LHCN-M2 (cell line): Measurements from ENCODE around the gene FBXW4. TPM values are rescaled to one million over a fixed set of nuclear protein-coding genes. Genes with fewer than 3 reads are reported as not detected.

Experiments used
- DNase-seq: peaks from one replicate; pipeline ENCODE4 v3.0.0-alpha.2; 2012; ENCODE audit warnings: low read depth
- total RNA-seq: library from RNA; depleted of rRNA; stranded (reverse); fragments of >200 nt; gene quantifications from 2 replicates; pipeline ENCODE4 v1.2.3, GENCODE V29; 2014; rRNA removed

Gene FBXW4
- total RNA-seq, 1 experiment from 2014 or later: 15.5 TPM

DNA sequence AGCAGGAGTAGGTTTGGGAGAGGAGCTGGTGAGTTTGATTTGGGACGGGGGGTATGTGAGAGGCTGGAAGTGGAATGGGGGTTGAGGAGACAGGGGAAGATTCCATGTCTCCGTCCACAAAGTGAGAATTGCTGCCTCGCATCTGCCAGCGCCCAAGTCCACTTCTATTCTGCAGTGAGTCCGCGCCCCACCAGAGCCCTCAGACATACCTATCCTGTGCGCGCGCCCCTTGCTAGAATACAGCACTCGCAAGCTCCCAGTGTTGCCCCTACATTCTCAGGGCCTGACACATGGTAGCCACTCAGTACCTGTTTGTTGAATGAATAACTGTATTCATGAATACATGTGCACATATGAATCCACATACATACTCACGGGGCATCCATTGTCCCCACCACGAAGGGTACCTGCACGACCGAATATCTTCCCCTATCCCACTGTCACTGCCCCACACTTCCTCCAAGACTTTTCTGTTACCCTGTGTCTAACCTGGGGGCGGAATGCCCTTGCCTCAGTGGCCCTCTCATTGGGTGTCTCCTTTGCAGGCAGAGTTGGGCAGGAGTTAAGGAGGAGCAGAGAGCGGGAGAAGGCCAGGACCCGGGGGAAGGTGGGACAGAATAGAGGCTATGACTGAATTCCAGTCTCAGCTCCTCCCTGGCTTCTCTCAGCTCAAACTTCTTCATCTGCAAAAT lies 126.8 kb downstream of the FBXW4 start:
- DNase-seq: no peak

DNA sequence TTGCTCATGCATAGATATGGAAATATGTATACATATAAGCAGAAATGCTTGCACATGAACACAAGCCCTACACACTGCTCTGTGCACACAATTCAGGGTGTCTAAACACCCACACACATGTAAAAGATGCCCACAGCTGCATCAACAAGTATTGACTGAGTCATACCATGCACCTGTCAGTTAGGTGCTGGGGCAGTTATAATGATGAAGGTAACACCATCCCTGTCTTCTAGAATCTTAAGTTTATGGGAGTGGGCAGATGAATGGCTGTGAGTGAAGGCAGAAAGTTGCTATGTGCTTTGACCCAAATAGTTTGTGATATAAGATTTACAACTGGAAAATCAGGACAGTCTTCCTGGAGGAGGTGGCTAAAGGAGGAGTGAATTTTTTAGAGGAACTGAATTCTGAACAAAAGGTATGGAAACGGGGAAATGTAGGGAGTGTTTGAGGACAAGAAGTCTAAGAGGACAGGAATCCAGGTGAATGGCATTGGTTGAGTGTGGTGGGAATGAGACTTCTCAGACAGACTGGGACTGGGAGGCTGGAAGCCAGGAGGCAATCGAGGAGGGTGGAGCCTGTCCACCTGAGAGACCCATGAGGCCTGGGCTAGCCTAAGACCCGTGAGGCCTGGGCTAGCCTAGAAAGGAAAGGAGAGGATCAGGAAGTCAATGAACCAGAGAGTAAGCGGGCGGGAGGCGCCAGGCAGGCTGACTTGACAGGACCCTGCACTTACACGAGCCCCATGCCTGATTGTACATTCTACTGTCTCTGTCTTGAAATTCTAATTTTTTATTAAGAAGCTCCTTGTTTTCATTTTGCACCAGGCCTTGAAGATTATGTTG lies 127.6 kb downstream of the FBXW4 start:
- DNase-seq: peak; percentile 48

DNA sequence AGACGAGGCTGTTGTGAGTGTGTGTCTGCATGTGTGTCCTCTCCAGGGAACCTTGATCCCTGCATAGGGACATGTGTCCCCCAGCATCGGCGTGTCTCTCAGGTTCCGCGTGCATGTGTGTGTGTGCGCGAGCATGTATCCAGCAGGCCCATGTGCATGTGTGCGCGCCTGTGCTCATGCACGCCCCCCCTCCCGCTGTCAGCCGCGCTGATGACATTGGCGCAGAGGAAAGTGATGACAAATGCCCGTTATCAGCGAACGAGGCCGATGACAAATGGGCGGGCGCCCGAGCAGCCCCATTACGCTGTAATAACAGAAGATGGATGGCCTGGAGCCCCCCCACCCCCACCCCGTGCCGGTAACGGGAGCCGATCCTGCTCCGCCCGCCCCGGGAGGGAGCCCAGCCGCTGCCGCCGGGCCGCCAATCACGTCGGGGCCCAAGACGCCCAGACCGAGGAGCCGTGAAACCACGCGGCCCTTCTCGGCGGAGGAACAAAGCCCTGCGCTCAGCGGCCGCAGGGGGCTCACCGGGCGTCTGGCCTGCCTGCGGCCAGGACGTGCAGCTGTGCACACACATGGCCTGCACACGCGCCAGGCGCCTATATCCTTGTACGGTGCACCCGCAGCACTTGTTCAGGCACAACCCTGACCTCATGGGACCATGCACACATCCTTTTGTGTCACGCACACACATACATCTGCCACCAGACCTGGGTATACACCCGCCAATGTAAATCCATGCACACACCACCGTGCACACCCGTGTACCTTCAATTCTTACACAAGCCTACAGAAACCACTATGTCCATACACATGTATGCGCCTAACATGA lies 128.4 kb downstream of the FBXW4 start:
- DNase-seq: no peak

DNA sequence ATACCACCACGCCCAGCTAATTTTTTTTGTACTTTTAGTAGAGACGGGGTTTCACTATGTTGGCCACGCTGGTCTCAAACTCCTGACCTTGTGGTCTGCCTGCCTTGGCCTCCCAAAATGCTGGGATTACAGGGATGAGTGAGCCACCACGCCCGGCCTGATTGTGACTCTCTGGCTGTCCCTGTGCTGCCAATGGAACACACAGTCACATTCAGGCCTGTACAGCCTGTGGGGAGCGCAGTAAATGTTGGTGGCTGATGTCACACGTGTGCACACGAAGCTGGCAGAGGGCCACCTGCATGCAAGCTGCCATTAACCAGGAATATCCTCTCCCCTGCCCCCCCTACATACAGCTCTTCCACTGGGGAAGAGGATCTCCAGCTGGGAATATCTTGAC lies 129.0 kb downstream of the FBXW4 start:
- no peak for DNase-seq

DNA sequence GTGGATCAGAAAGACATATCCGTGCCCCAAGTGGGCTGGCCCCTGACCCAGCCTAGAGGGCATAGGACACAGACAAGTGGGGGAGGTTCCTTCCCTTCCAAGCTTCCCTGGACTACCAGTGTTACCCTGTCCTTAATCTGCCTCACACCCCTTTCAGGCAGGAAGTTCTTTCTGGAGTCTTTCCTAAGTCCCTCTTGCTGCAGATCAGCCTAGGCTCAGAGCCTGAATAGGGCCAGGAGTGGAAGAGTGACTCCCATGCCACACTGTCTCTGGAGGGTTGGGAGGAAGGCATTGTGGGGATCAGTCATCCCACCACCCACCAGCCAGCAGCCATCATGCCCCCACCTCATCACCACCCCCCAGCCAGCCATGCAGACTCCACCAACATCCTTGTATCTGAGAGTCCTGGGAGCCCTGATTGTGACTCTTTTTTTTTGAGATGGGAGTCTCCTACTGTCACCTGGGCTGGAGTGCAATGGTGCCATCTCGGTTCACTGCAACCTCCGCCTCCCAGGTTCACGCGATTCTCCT lies 129.5 kb downstream of the FBXW4 start:
- no peak for DNase-seq

DNA sequence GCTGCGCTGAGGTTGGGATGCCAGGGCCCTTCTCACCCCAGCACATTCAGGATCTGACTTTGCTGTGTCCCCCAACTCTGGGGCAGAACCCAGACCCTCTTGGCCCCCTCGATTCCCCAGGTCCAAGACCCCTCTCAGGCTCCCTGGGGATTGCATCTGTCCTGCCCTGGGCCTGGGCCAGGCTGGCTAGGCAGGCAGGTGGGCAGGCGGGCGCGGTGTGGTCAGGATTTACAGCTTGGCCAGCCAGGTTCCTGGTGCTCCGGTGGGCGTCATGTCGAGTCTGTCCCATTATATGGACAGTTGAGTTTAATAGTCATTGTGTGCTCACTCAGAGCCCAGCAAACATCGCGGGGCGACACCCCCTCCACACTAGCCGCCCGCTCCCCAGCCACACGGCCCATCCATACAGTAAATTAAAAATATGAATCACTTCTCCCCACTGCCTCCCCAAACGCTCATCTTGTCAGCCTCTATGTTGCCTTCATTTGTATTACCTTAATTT lies 130.4 kb downstream of the FBXW4 start:
- DNase-seq: no peak

GRCh38 chr10:101563497-101564040 lies 131.4 kb downstream of the FBXW4 start:
- no peak for DNase-seq

- DNase-seq: no peak
Measured at GRCh38 chr10:101563007-101563406, 132.0 kb downstream of the FBXW4 start.

DNA sequence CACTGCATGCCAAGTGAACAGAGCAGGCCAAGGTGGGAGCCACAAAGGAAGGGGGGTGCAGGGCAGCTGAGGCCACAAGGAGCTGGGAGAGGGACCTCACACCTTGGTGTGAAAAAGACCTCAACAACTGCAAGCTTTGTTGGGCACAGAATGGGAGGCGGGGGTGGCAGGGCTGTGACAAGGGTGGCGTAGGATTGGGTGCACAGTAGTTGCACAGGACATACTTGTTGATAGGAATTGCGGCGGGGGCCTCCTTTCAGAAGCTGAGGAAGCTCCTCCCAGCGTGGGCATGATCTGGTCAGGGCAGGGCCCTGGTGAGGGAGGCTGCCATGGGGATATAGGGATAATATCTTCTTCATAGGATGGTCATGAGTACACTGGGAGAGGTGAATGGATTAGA lies 132.7 kb downstream of the FBXW4 start:
- no peak for DNase-seq

DNA sequence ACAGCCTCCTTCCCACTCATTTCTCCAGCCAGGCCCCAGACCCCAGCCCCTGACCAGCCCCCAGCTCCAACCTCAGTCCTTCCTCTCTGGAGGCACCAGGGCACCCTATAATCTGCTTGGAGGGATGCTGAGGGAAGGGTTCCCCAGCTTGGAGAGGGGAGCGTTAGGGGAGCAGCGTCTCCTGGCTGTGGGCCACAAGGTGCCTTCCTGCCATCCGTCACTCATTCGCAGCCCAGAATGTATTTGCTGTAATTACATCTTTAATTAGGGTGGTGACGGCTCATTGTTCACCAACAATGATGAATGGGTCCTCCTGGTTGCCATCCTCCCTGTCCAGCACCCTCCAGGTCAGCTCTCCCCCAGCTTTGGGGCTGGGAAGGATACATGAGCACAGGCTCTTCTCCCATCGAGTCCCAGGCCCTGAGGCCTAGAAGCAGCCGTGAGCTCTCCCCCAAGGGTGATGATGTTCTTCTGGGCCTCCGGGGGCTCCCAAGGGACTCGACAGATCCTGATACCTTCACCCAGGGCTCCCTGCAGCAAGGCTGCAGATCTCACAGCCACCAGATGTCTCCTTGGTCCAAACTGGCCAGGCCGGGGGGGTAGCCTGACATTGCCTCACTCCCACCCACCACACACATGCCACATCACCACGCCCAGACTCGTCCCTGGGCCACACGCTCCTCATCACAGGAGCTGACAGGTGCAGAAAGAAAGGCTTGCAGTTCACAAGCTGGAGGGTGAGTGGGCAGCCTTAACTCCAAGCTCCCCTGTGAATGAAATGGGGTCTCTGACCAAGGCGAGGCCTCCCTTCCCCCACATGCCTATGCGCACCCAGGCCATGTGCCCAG lies 133.7 kb downstream of the FBXW4 start:
- DNase-seq: no peak

Other genes with a start within 250 kb of the FBXW4 start
- gene POLL, start 106.9 kb downstream of the FBXW4 start, total RNA-seq: 9.4 and 10.2 TPM in 2 replicates
- 50.7 and 71.6 TPM in 2 replicates for gene DPCD, start 106.8 kb downstream of the FBXW4 start, total RNA-seq
- gene FGF8, start 80.9 kb upstream of the FBXW4 start, total RNA-seq: not detected in 2 replicates
- 117 and 123 TPM in 2 replicates for gene NPM3, start 88.3 kb upstream of the FBXW4 start, total RNA-seq
- gene OGA, start 123.3 kb upstream of the FBXW4 start, total RNA-seq: 50.3 and 55.3 TPM in 2 replicates
- 0.17 and 0.26 TPM in 2 replicates for gene KCNIP2, start 148.6 kb upstream of the FBXW4 start, total RNA-seq